Kasumi-1 (cell line): ENCODE measurements around the gene TEAD4.
"Not testable (repeated sequence)": the region's sequence is repeated elsewhere in the genome, so short reads cannot be mapped to it uniquely, and the experiment has no call there.

Experiments
- DNase-seq, 2 experiments: peaks; one replicate each; lab custom pipeline; 2025; lab: John Stamatoyannopoulos, UW

TEAD4 gene

GRCh38 chr12:3048540-3048939, 89.3 kb downstream of the TEAD4 start:
- no peak for DNase-seq

- no peak for DNase-seq
Measured at GRCh38 chr12:3049176-3049575, 90.0 kb downstream of the TEAD4 start.

- peak; percentile 0 to 1 for DNase-seq
Measured at GRCh38 chr12:3049611-3050249, 90.5 kb downstream of the TEAD4 start.

- DNase-seq, result no peak
Measured at GRCh38 chr12:3054374-3054773, 95.2 kb downstream of the TEAD4 start.

GRCh38 chr12:3055026-3055703, 96.0 kb downstream of the TEAD4 start:
- no peak for DNase-seq

- no peak for DNase-seq
Measured at GRCh38 chr12:3055704-3056467, 96.7 kb downstream of the TEAD4 start.

- no peak for DNase-seq
Measured at GRCh38 chr12:3061059-3061458, 101.9 kb downstream of the TEAD4 start.

- DNase-seq, result no peak
Measured at GRCh38 chr12:3061501-3062215, 102.5 kb downstream of the TEAD4 start.

- DNase-seq, result no peak
Measured at GRCh38 chr12:3065300-3065699, 106.1 kb downstream of the TEAD4 start.

GRCh38 chr12:3065846-3066245, 106.6 kb downstream of the TEAD4 start:
- DNase-seq, result not testable (repeated sequence)

- DNase-seq, result no peak
Measured at GRCh38 chr12:3069714-3070113, 110.5 kb downstream of the TEAD4 start.

GRCh38 chr12:3071107-3071506, 111.9 kb downstream of the TEAD4 start:
- DNase-seq, result no peak

GRCh38 chr12:3071710-3072109, 112.5 kb downstream of the TEAD4 start:
- no peak for DNase-seq

GRCh38 chr12:3073438-3074250, 114.4 kb downstream of the TEAD4 start:
- peak; percentile 53 to 62 for DNase-seq

GRCh38 chr12:3075315-3075714, 116.1 kb downstream of the TEAD4 start:
- no peak for DNase-seq

- DNase-seq, result peak; percentile 11 to 24
Measured at GRCh38 chr12:3076730-3077571, 117.8 kb downstream of the TEAD4 start, which contains the start of gene TSPAN9. Gene TSPAN9 (plus strand): TSS chr12:3077379. CDS start chr12:3201194, 123,815 bp downstream.

GRCh38 chr12:3077572-3078081, 118.4 kb downstream of the TEAD4 start:
- DNase-seq, result no peak

GRCh38 chr12:3078086-3078820, 119.1 kb downstream of the TEAD4 start:
- DNase-seq, result no peak

GRCh38 chr12:3081091-3081490, 121.9 kb downstream of the TEAD4 start:
- DNase-seq, result no peak

- DNase-seq, result no peak
Measured at GRCh38 chr12:3081886-3082285, 122.7 kb downstream of the TEAD4 start.
